ENCODE data around the gene SH3RF3. TPM values are rescaled to one million over a fixed set of nuclear protein-coding genes. Genes with fewer than 3 reads are reported as not detected.

SH3RF3 gene
- total RNA-seq, 2 donors from 2014 or later, result 8.0 to 8.8 TPM

GRCh38 chr2:109188898-109189297 lies 59.9 kb downstream of the SH3RF3 start:
- Histone ChIP-seq H3K27me3 (no peaks in the 10 kb centered on the region), H3K4me3 (no peak overlapping the region), H3K9me3 (no peaks in the 10 kb centered on the region), H3K4me1 (peaks cover 0 to 44% of the 10 kb centered on the region in 2 donors), H3K36me3 (no peaks in the 10 kb centered on the region), H3K27ac (no peak overlapping the region)
- TF ChIP-seq CTCF (IDR thresholded peaks at IDR 0.05), result no peak
- DNase-seq (ENCODE audit: low spot score), result no peak

GRCh38 chr2:109189751-109190150 lies 60.7 kb downstream of the SH3RF3 start:
- Histone ChIP-seq H3K4me1 (peaks cover 0 to 49% of the 10 kb centered on the region in 2 donors), H3K36me3 (no peaks in the 10 kb centered on the region), H3K27me3 (no peaks in the 10 kb centered on the region), H3K27ac (no peak overlapping the region), H3K9me3 (no peaks in the 10 kb centered on the region), H3K4me3 (no peak overlapping the region)
- TF ChIP-seq CTCF (IDR thresholded peaks at IDR 0.05), result no peak
- DNase-seq (ENCODE audit: low spot score), result no peak

DNA sequence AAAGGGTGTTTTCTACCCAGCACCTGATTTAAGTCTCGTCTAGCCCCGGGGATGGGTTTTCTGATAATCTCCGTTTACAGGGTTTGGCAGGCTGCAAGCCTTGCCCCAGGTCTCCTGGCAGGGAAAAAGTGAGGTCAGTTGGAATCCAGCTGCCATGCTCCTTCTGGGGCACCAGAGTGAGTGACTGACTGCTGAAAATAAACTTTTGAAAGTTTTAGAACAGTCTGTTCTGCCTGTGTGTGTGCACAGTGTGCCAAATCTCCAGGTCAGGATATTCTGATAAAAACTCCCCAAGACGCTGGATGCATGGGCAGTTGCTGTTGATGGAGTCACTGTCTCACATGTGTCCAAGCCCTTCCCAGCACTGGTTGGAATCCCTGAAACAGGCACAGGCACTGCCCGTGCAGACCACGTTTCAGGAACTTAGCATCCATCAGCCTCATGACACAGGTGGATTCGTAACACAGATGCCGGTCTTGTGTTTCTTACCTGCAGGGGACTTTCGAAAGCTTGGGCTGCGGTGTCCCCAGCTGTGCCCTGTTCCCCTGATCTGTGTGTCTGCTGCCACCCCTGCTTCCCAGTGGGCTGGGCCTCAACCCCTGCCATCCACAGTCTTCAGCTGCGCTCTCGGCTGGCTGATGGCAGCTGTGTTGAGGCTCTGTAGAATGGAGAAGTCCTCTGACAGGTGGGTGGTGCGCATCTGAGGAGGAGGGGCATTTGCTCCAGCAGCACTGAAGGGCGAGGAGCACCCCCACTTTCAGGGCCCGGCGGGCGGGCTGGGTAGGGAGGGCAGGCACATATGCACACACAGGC lies 65.0 kb downstream of the SH3RF3 start:
- no peaks in the 10 kb centered on the region for H3K27me3 ChIP-seq
- H3K27ac ChIP-seq, result peak overlapping the region in 1 of 2 donors; percentile 54

GRCh38 chr2:109194620-109194937 lies 65.6 kb downstream of the SH3RF3 start:
- DNase-seq (ENCODE audit: low spot score), result no peak
- no peaks in the 10 kb centered on the region for H3K36me3 ChIP-seq
- peak overlapping the region; percentile 54 to 57 for H3K27ac ChIP-seq
- no peak for TF ChIP-seq CTCF (IDR thresholded peaks at IDR 0.05)
- H3K9me3 ChIP-seq, result no peaks in the 10 kb centered on the region
- H3K4me1 ChIP-seq, result peaks cover 0 to 49% of the 10 kb centered on the region in 2 donors
- H3K27me3 ChIP-seq, result no peaks in the 10 kb centered on the region
- no peak overlapping the region for H3K4me3 ChIP-seq

More for the DNA sequence above, 65.0 kb downstream of the SH3RF3 start:
- Histone ChIP-seq H3K36me3 (no peaks in the 10 kb centered on the region), H3K9me3 (no peaks in the 10 kb centered on the region), H3K4me1 (peaks cover 0 to 49% of the 10 kb centered on the region in 2 donors), H3K4me3 (no peak overlapping the region)
- TF ChIP-seq CTCF (IDR thresholded peaks at IDR 0.05), result no peak
- DNase-seq (ENCODE audit: low spot score), result no peak

- DNase-seq (ENCODE audit: low spot score), result peak; percentile 9
- H3K4me1 ChIP-seq, result peaks cover 0 to 54% of the 10 kb centered on the region in 2 donors
- no peaks in the 10 kb centered on the region for H3K9me3 ChIP-seq
Observed at GRCh38 chr2:109195193-109196045, 66.4 kb downstream of the SH3RF3 start.

More at GRCh38 chr2:109195193-109196045, 66.4 kb downstream of the SH3RF3 start:
- H3K36me3 ChIP-seq, result no peaks in the 10 kb centered on the region
- H3K4me3 ChIP-seq, result no peak overlapping the region
- TF ChIP-seq CTCF (IDR thresholded peaks at IDR 0.05), result no peak
- H3K27ac ChIP-seq, result peak overlapping the region; percentile 54 to 57
- no peaks in the 10 kb centered on the region for H3K27me3 ChIP-seq
